ENCODE data around the gene NOSIP.

DNA sequence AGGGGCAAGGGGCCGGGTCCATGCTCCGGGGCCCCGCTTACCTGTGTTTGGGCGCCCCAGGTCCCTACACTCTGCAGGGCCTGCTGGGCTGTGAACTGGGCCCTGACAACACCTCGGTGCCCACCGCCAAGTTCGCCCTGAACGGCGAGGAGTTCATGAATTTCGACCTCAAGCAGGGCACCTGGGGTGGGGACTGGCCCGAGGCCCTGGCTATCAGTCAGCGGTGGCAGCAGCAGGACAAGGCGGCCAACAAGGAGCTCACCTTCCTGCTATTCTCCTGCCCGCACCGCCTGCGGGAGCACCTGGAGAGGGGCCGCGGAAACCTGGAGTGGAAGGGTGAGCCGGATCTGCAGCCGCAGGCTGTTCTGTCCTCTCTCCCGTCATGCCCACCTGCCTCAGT is 66.2 kb downstream of the NOSIP start:
- TF ChIP-seq, protein P1, sequence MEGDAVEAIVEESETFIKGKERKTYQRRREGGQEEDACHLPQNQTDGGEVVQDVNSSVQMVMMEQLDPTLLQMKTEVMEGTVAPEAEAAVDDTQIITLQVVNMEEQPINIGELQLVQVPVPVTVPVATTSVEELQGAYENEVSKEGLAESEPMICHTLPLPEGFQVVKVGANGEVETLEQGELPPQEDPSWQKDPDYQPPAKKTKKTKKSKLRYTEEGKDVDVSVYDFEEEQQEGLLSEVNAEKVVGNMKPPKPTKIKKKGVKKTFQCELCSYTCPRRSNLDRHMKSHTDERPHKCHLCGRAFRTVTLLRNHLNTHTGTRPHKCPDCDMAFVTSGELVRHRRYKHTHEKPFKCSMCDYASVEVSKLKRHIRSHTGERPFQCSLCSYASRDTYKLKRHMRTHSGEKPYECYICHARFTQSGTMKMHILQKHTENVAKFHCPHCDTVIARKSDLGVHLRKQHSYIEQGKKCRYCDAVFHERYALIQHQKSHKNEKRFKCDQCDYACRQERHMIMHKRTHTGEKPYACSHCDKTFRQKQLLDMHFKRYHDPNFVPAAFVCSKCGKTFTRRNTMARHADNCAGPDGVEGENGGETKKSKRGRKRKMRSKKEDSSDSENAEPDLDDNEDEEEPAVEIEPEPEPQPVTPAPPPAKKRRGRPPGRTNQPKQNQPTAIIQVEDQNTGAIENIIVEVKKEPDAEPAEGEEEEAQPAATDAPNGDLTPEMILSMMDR (IDR thresholded peaks at IDR 0.05) = no peak
- TF ChIP-seq POLR2A (IDR thresholded peaks at IDR 0.05) (no peak), EP300 (IDR thresholded peaks at IDR 0.05) (no peak)
